PC-9 (cell line): Measurements from ENCODE around the gene ING2. TPM values are rescaled to one million over a fixed set of nuclear protein-coding genes. Genes with fewer than 3 reads are reported as not detected.

Source experiments
- BruUV-seq: library from RNA; stranded (reverse); fragments of 400-500 nt; replicated peaks from 2 replicates; lab custom pipeline; 2021; lab: Mats Ljungman, UMichigan
- CTCF ChIA-PET: fragments of 300-600 bp; sonication (Branson Sonifier 250); formaldehyde crosslinking; loops from one replicate; lab custom pipeline; 2022; ENCODE audit warnings: antibody characterized with exemption; lab: Charles Lee
- POLR2A ChIA-PET: fragments of 300-600 bp; sonication (Branson Sonifier 250); formaldehyde crosslinking; loops from one replicate; lab custom pipeline; 2022; ENCODE audit warnings: antibody characterized with exemption; ENCODE audit not compliant: unreplicated experiment; lab: Charles Lee
- DNase-seq, 2 experiments: peaks; one replicate each; pipeline versions ENCODE4 v3.0.0 to v3.0.0-alpha.2; 2015 to 2022; ENCODE audit warnings: mixed read lengths in 1 of 2
- H2AFZ ChIP-seq: fragments of 200-600 bp; sonication (generic); 2 replicates; pipeline ENCODE4 v1.8.1; 2017; ENCODE audit warnings: antibody characterized with exemption
- H3F3A ChIP-seq: fragments of 200-600 bp; sonication (generic); 2 replicates; pipeline ENCODE4 v1.8.1; 2017; ENCODE audit warnings: antibody characterized with exemption, mild to moderate bottlenecking, low read depth; ENCODE audit not compliant: insufficient read depth
- H3K27ac ChIP-seq: fragments of 200-600 bp; sonication (generic); 2 replicates; pipeline ENCODE4 v1.6.1; 2016; ENCODE audit warnings: mixed run types
- H3K27me3 ChIP-seq: fragments of 200-600 bp; sonication (generic); 2 replicates; pipeline ENCODE4 v1.6.1; 2016; ENCODE audit warnings: low read depth, mixed run types; ENCODE audit not compliant: insufficient read depth
- H3K36me3 ChIP-seq: fragments of 200-600 bp; sonication (generic); 2 replicates; pipeline ENCODE4 v1.6.1; 2016; ENCODE audit warnings: low read depth, mixed run types
- H3K4me1 ChIP-seq: fragments of 200-600 bp; sonication (generic); replicated peaks from 2 replicates; pipeline ENCODE4 v1.6.1; 2016; ENCODE audit warnings: mixed run types; ENCODE audit not compliant: insufficient read depth
- H3K4me2 ChIP-seq: fragments of 200-600 bp; sonication (generic); 2 replicates; pipeline ENCODE4 v1.6.1; 2017; ENCODE audit warnings: mixed run types
- H3K4me3 ChIP-seq: fragments of 200-600 bp; sonication (generic); 2 replicates; pipeline ENCODE4 v1.6.1; 2016; ENCODE audit warnings: mixed run types
- H3K79me2 ChIP-seq: fragments of 200-600 bp; sonication (generic); 2 replicates; pipeline ENCODE4 v1.6.1; 2017; ENCODE audit warnings: low read depth, mixed run types
- H3K9me2 ChIP-seq: fragments of 200-600 bp; sonication (generic); 2 replicates; pipeline ENCODE4 v1.8.1; 2017; ENCODE audit warnings: mild to moderate bottlenecking; ENCODE audit not compliant: insufficient read depth
- H3K9me3 ChIP-seq: fragments of 200-600 bp; sonication (generic); 2 replicates; pipeline ENCODE4 v1.8.1; 2016; ENCODE audit warnings: low read depth; ENCODE audit not compliant: insufficient read depth
- H4K20me1 ChIP-seq: fragments of 200-600 bp; sonication (generic); 2 replicates; pipeline ENCODE4 v1.8.1; 2017; ENCODE audit not compliant: insufficient read depth
- CTCF ChIP-seq: fragments of 200-600 bp; sonication (generic); conservative IDR thresholded peaks from 2 replicates; pipeline ENCODE4 v1.6.1; 2017; ENCODE audit warnings: mixed run types, antibody characterized with exemption, mild to moderate bottlenecking, moderate library complexity
- EZH2 ChIP-seq: fragments of 200-600 bp; sonication (generic); IDR thresholded peaks from 2 replicates; pipeline ENCODE4 v1.8.0; 2017; ENCODE audit warnings: antibody characterized with exemption, low read depth
- intact Hi-C: fragments of 100-400 bp; cut with micrococcal nuclease; formaldehyde crosslinking; loops from one replicate; pipeline ENCODE4 v1.10.0; 2022; ENCODE audit not compliant: unreplicated experiment
- total RNA-seq: library from RNA; stranded (reverse); gene quantifications from 2 replicates; pipeline ENCODE4 v1.2.3, GENCODE V29; 2021

Gene ING2
- total RNA-seq, 1 experiment from 2014 or later = 11.6 TPM

- H3K27me3 ChIP-seq = no peaks in the 10 kb centered on the region; the same call in 1 of the 2 replicates
- H4K20me1 ChIP-seq = no peaks in the 10 kb centered on the region
- H3K36me3 ChIP-seq = no peaks in the 10 kb centered on the region
- no peaks in the 10 kb centered on the region for H3K9me3 ChIP-seq
- no peak overlapping the region for H2AFZ ChIP-seq
- BruUV-seq = no TSS peak
- no peak overlapping the region for H3K27ac ChIP-seq
- ChIA-PET CTCF (no interaction called here), POLR2A (no interaction called here)
- intact Hi-C loops = no loop called here
- no peak overlapping the region for H3K4me3 ChIP-seq
- H3F3A ChIP-seq = no peaks in the 10 kb centered on the region
- no peaks in the 10 kb centered on the region for H3K79me2 ChIP-seq
- H3K4me2 ChIP-seq = no peak overlapping the region
- H3K4me1 ChIP-seq = no peaks in the 10 kb centered on the region
- DNase-seq = no peak
- no peak for TF ChIP-seq EZH2
- TF ChIP-seq CTCF = no peak
- H3K9me2 ChIP-seq = no peaks in the 10 kb centered on the region
These were observed 28.0 kb downstream of the ING2 start for GRCh38 chr4:183532821-183533220.

GRCh38 chr4:183533698-183534097 is 28.8 kb downstream of the ING2 start:
- H3K9me2 ChIP-seq = no peaks in the 10 kb centered on the region
- no peak overlapping the region for H3K27ac ChIP-seq
- H3K4me3 ChIP-seq = no peak overlapping the region
- intact Hi-C loops = no loop called here
- no TSS peak for BruUV-seq
- no peaks in the 10 kb centered on the region for H3K9me3 ChIP-seq
- no peaks in the 10 kb centered on the region for H3K79me2 ChIP-seq
- H3K36me3 ChIP-seq = no peaks in the 10 kb centered on the region
- ChIA-PET CTCF (no interaction called here), POLR2A (no interaction called here)
- H4K20me1 ChIP-seq = no peaks in the 10 kb centered on the region
- H3K27me3 ChIP-seq = no peaks in the 10 kb centered on the region; the same call in 1 of the 2 replicates
- no peak overlapping the region for H3K4me2 ChIP-seq
- H3F3A ChIP-seq = no peaks in the 10 kb centered on the region
- no peaks in the 10 kb centered on the region for H3K4me1 ChIP-seq
- DNase-seq = no peak
- TF ChIP-seq CTCF (no peak), EZH2 (no peak)
- no peak overlapping the region for H2AFZ ChIP-seq

DNA sequence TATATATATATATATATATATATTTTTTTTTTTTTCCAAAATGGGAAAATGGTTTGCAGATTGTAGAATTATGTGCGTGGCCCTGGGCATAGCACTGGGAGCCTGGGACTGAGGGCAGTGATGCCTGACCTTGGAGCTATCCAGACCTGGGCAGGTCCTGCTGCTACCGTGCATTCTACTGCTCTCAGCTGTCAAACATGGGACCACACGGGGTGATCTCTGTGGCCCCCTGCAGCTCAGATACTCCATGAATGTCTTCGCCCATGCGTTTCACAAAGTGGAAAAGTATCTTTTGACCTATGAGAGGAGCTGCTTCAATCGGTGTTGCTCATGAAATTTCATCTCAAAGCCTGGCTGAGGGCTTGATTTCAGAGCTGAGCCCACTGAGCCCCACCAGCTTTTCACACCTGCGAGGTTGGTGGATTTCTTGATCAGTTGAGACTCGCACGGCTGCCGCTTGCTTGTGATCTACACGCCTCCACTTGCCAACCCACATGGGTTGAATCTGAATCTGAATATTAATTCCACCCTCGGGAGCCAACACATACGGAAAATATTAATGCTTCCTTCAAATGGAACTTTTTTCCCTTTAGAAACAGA is 35.7 kb downstream of the ING2 start:
- Histone ChIP-seq H3K4me1 (no peaks in the 10 kb centered on the region), H3K4me3 (no peak overlapping the region), H4K20me1 (no peaks in the 10 kb centered on the region), H3K27ac (no peak overlapping the region), H2AFZ (no peak overlapping the region), H3K79me2 (no peaks in the 10 kb centered on the region), H3K27me3 (no peaks in the 10 kb centered on the region; the same call in 1 of the 2 replicates), H3K9me2 (no peaks in the 10 kb centered on the region), H3K4me2 (no peak overlapping the region), H3F3A (no peaks in the 10 kb centered on the region), H3K9me3 (no peaks in the 10 kb centered on the region), H3K36me3 (no peaks in the 10 kb centered on the region)
- no peak for DNase-seq
- CTCF ChIA-PET = no interaction called here
- POLR2A ChIA-PET = interaction anchor here (0.7 kb wide), 1 partner anchor 102 kb away, joined by 16 read pairs; no protein-coding TSS in a partner anchor
- intact Hi-C loops = no loop called here
- BruUV-seq = no TSS peak
- TF ChIP-seq CTCF = no peak
- no peak for TF ChIP-seq EZH2
